LoVo (cell line): Measurements from ENCODE around the gene NDUFA3.

Source experiments
- DNase-seq: peaks from one replicate; pipeline ENCODE4 v3.0.0-alpha.2; 2016; ENCODE audit warnings: low spot score

NDUFA3 gene

GRCh38 chr19:54107876-54108490, 5.3 kb downstream of the NDUFA3 start:
- no peak for DNase-seq

DNA sequence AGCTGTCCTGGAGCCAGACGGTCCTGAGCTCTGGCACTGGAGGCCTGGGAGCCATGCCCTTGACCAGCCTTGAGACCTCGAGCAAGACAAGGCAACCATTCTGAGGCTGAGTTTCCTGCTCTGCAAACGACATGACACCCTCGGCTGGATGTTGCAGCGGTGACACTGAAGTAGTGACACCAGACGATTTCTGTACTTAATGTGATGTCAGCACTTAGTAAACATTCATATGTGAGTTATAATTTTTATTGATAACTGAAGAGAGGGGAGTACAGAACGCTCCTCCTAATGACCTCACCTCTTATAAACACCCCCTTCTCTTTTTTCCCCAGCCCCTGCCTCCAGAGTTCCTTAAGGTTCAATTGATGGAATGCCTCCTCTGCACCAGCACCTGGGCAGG, 5.8 kb downstream of the NDUFA3 start:
- DNase-seq = no peak

DNA sequence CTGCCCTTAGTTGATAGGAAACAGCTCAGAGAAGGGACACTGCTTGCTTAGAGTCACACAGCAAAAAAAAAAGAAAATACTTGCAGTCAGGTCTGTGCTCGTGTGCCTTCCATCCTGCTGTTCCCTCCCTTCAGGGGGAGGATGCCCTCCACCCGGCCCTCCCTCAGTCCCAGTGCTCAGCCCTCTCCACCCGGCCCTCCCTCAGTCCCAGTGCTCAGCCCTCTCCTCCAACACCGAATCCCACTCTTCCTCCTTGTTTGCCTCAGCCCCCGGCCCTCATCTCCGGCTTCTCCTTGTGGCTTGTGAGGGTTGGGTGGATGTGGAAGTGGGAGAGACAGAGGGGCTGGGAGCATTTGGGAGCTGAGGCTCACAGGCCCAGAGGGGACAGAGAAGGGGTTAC, 7.0 kb downstream of the NDUFA3 start:
- DNase-seq = no peak

DNA sequence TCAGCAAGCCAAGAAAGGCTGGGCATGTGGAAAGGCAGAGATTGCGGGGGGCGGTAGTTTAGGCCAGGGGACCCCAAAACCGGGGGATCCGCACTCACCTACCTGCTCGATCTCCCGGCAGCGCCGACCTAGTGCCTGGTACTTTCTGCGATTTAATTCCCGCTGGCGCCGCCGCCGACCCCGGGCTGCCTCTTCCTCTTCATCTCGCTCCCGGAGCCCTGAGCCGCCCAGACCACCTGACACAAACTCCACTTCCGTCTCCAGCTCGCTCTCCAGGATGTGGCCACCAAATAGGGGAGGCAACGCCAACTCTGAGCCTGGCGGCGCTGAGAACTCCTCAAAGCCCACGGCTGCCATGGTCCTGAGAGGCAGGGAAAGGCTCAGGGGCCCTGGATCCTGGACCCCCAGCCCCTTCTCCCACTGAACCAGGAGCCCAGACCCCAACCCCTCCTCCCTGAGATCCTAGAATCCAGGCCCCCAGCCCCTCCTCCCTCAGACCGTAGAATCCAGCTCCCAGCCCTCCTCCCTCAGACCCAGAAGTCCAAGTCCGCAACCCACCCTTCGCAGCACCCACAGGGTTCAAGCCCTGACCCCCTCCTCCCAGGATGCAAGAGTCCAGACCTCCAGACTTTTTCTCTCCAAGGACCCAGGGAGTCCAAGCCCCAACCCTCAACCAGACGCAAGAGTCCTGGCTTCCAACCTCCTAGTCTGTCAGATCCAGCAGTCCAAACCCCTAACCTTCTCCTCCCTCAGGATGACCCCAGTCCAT, 11.9 kb downstream of the NDUFA3 start:
- no peak for DNase-seq

DNA sequence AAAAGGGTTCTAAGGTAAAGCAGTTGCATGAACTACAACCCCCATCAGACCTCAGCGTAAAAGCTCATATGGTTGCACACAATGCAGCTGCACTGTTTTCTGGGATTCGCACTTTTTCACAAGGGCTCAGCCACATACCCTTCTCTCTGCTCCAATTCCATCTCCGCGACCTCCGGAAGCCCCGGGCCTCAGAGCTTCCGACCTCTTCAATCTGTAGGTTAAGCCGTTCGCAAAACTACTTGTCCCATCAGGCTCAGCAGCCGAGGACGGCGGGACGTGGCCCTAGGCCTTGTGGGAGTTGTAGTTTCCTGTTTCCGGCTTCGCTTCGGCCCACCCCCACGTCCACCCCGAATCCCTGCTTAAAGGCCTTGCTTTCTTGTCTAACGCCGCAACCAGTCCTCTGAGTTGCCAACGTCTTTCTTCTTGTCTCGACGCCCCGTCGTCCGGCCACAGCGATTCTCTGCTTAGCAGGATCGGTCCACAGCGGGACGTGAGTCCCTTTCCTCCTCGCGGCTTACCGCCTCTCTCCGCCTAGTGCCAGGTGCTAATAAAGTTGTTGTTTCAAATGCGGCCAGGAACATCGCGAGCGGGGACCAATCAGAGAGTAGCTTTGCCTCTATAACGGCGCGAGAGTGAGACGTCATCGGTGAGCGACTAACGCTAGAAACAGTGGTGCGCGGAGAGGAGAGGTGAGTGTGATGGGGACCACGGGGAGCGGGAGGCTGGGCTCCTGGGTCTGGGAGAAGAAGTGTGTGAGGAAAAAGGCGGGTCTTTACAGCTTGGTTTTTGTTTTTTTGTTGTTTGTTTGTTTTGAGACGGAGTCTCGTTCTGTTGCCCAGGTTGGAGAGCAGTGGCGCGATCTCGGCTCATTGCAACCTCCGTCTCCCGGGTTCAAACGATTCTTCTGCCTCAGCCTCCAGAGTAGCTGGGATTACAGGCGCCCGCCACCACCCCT, 12.7 kb downstream of the NDUFA3 start, which contains the start of the genes PRPF31 and TFPT:
Gene PRPF31 (plus strand): TSS at position 646 of the 955 bp plus-strand sequence. CDS start 2,525 bp downstream, outside the sequence.
Gene TFPT (minus strand): TSS at position 549 of the 955 bp plus-strand sequence. CDS start 388 bp downstream, at position 161.
- DNase-seq = peak; percentile 97

GRCh38 chr19:54121259-54121658, 18.6 kb downstream of the NDUFA3 start:
- no peak for DNase-seq

DNA sequence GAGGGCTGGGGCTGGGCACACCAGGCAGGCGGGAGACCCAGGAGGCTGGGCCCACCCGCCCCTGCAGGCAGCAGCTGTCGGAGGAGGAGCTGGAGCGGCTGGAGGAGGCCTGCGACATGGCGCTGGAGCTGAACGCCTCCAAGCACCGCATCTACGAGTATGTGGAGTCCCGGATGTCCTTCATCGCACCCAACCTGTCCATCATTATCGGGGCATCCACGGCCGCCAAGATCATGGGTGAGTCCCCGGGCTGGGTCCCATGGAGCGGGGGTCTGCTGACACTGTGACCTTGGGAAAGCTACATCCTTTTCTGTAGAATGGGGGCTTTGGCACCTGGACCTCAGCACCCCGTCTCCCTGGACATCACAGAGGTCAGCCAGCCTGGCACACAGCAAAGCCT, 21.0 kb downstream of the NDUFA3 start:
- no peak for DNase-seq

DNA sequence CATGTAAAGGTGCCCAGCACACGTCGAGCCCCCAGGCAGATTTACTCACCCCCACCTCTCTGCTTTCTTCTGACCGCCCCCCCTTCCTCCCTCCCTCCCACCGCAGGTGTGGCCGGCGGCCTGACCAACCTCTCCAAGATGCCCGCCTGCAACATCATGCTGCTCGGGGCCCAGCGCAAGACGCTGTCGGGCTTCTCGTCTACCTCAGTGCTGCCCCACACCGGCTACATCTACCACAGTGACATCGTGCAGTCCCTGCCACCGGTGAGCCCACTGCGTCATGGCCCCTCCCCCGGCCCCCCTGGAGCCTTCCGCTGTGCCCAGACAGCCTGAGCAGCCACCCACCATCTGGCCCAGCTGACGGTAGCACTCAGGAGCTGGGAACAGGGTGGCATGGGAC, 21.7 kb downstream of the NDUFA3 start:
- DNase-seq = no peak

- no peak for DNase-seq
Observed at GRCh38 chr19:54125713-54126112, 23.1 kb downstream of the NDUFA3 start.

- no peak for DNase-seq
Observed at GRCh38 chr19:54127688-54128440, 25.2 kb downstream of the NDUFA3 start.

DNA sequence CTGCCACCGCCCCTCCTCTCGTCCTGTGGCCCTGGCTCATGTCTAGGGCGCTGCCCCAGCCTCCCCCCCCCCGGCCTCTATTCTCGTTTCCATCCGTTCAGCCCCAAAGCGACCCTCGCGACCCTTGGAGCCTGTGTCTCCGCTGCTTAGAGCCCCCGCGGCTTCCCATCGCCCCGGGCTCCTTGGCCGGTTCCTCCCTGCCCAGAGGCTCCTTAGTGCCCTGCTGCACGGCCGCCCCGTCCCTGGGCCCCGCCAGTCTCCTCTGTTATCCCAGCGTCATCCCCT, 25.7 kb downstream of the NDUFA3 start:
- DNase-seq = no peak

GRCh38 chr19:54128796-54129616, 26.4 kb downstream of the NDUFA3 start:
- DNase-seq = no peak

GRCh38 chr19:54129617-54129996, 27.0 kb downstream of the NDUFA3 start:
- DNase-seq = no peak

DNA sequence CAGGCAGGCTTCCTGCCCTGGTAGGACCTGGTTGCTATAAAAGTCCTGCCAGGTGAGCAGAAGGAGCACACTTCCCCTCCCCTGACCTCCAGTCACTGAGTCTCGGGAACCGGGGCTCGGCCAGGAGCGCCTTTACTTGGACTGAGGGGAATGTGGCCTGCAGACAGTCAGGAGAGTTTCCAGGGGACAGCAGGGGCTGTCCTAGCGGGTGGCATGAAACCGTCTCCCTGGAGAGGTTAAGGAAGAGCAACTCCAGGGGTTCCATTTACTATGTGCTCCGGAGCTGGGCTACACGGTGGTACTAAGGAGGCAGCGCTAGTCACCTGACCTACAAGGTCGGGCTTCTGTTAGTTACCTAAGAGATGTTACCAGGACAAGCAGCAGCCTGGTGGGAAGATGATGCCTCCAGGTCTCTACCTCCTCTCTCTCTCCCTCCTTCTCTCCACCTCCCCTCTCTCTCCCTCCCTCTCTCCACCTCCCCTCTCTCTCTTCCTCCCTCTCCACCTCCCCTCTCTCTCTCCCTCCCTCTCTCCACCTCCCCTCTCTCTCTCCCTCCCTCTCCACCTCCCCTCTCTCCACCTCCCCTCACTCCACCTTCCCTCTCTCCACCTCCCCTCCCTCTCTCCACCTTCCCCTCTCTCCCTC, 30.8 kb downstream of the NDUFA3 start:
- DNase-seq = no peak

DNA sequence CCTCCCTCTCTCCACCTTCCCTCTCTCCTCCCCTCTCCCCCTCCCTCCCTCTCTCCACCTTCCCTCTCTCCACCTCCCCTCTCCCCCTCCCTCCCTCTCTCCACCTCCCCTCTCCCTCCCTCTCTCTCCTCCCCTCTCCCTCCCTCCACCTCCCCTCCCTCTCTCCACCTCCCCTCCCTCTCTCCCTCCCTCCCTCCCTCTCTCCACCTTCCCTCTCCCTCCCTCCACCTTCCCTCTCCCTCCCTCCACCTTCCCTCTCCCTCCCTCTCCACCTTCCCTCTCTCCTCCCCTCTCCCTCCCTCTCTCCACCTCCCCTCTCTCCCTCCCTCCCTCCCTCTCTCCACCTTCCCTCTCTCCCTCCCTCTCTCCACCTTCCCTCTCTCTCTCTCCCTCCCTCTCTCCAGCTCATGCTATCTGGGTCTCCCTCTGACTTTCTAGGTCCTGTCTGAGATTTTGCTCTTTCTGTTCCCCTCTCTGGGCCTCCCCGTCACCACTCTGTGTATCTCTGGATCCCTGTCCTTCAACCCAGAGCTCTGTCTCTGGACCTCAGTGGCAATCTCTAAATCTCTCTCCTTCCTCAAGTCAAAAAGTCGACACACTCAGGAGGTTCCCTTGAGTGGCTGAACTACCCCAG, 31.4 kb downstream of the NDUFA3 start:
- DNase-seq = no peak

- no peak for DNase-seq
Observed at GRCh38 chr19:54136086-54136863, 33.6 kb downstream of the NDUFA3 start.

DNA sequence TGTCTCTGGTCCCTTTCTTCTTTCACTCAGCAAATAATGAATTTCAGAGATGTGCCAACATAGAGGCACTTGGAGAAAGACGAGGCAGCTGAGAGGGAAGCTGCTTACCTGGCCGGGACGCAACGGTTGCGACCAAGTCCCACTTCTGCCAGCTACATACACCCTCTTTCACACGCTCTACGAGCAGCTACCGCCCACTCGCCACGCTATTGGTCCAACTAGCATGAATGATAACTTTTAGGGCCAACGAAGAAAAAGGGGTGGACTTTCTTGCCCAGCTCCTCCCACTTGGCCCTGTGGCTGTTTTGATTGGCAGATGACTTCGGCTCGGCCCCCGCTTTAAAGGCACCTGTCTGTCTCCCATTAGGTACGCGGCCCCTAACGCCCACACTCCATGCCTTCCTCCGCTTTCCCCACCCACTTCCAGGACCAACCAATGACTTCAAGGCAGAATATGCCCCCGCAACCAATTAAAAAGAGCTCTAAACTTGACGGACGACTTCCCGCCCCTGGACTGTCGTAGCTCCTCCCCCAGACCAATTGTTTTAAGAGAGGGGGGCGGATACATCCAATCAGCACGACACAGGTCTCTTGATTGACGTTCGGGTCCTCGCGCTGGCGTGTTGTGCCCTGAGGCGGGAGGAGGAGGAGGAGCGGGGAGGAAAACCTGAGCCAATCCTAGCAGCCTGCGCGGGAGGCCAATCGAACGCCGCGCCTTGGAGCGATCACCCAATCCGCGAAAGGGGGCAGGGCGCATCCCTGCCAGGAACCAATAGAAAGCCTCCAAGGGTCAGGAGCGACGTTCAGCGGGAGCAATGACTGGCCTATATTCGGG, 34.4 kb downstream of the NDUFA3 start:
- peak; percentile 100 for DNase-seq
